MG63 (cell line): ENCODE measurements around the gene TMEM253. TPM values are rescaled to one million over a fixed set of nuclear protein-coding genes. Genes with fewer than 3 reads are reported as not detected.

ENCODE experiments used
- DNase-seq: peaks from one replicate; pipeline ENCODE4 v3.0.0-alpha.2; 2020
- H3K27me3 ChIP-seq: fragments of 250-450 bp; sonication (Bioruptor Pico); 2 replicates; pipeline ENCODE4 v1.5.1; 2020; ENCODE audit warnings: mild to moderate bottlenecking, moderate library complexity
- H3K36me3 ChIP-seq: fragments of 250-450 bp; sonication (Bioruptor Pico); 2 replicates; pipeline ENCODE4 v1.5.1; 2020; ENCODE audit warnings: mild to moderate bottlenecking, moderate library complexity
- H3K4me3 ChIP-seq: fragments of 250-450 bp; sonication (Bioruptor Pico); 2 replicates; pipeline ENCODE4 v1.5.1; 2020; ENCODE audit warnings: mild to moderate bottlenecking, moderate library complexity
- H3K9me3 ChIP-seq: fragments of 250-450 bp; sonication (Bioruptor Pico); 2 replicates; pipeline ENCODE4 v1.5.1; 2020; ENCODE audit warnings: mild to moderate bottlenecking, moderate library complexity
- total RNA-seq: library from RNA; depleted of rRNA; stranded (reverse); fragments of >200 nt; shearing (Covaris generic); gene quantifications from 2 replicates; pipeline ENCODE4 v1.2.3, GENCODE V29; 2014; ENCODE audit warnings: low replicate concordance

The TMEM253 gene
- total RNA-seq, 1 experiment from 2014 or later: not detected

GRCh38 chr14:21106498-21107282, 5.8 kb downstream of the TMEM253 start:
- H3K9me3 ChIP-seq: no peaks in the 10 kb centered on the region
- H3K36me3 ChIP-seq: no peaks in the 10 kb centered on the region
- H3K27me3 ChIP-seq: no peaks in the 10 kb centered on the region
- no peak overlapping the region for H3K4me3 ChIP-seq
- peak; percentile 59 for DNase-seq

DNA sequence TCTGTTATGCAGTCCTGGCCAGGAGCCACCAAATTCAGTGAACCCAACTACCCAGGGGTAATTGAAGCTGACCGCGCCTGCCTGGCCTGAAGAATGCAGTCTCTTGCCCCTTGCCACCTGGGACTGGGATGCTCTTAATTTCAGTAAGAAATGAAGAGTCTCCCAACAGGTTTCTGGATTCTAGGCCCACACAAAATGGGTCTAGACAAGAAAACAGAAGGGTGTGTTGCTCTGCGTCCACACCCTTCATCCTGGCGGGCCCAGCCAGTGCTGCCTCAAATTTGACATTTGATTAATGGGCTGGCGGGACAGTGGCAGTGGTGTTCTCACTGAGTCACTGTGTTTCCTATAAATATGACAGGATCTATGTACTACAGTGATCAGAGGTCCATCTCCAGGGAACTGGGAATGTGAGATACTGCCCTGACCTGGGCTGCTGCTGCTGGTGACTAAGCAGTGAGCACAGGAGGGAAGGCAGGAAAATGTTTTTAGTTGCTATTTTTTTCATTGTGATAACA, 6.5 kb downstream of the TMEM253 start:
- no peaks in the 10 kb centered on the region for H3K9me3 ChIP-seq
- H3K27me3 ChIP-seq: no peaks in the 10 kb centered on the region
- DNase-seq: no peak
- no peaks in the 10 kb centered on the region for H3K36me3 ChIP-seq
- H3K4me3 ChIP-seq: no peak overlapping the region

GRCh38 chr14:21108791-21109190, 7.9 kb downstream of the TMEM253 start:
- no peaks in the 10 kb centered on the region for H3K9me3 ChIP-seq

GRCh38 chr14:21109377-21110138, 8.7 kb downstream of the TMEM253 start:
- Histone ChIP-seq H3K36me3 (no peaks in the 10 kb centered on the region), H3K9me3 (no peaks in the 10 kb centered on the region), H3K27me3 (no peaks in the 10 kb centered on the region), H3K4me3 (no peak overlapping the region)
- DNase-seq: no peak

More at GRCh38 chr14:21108791-21109190, 7.9 kb downstream of the TMEM253 start:
- no peak overlapping the region for H3K4me3 ChIP-seq
- no peaks in the 10 kb centered on the region for H3K27me3 ChIP-seq
- H3K36me3 ChIP-seq: no peaks in the 10 kb centered on the region
- DNase-seq: no peak

GRCh38 chr14:21112255-21112654, 11.4 kb downstream of the TMEM253 start:
- Histone ChIP-seq H3K9me3 (no peaks in the 10 kb centered on the region), H3K36me3 (no peaks in the 10 kb centered on the region), H3K4me3 (no peak overlapping the region), H3K27me3 (no peaks in the 10 kb centered on the region)
- no peak for DNase-seq

DNA sequence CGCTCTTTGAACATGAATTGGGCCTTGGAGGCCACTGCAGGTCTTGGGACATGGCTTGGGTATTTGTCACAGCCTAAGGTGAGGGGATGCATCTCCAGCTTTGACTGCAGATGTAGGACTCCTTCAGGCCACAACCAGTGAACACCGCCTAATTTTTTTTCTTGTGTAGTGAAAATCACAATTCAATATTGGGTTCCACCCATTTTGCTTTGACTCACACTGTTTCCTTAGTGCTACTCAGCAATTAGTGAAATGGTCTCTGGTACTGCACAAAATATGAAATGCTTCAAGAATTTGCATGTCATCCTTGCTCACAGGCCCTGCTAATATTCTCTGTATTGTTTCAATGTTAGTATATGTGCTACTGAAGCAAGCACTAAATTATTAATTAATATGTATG, 12.5 kb downstream of the TMEM253 start:
- Histone ChIP-seq H3K36me3 (no peaks in the 10 kb centered on the region), H3K4me3 (no peak overlapping the region), H3K9me3 (no peaks in the 10 kb centered on the region), H3K27me3 (no peaks in the 10 kb centered on the region)
- no peak for DNase-seq

DNA sequence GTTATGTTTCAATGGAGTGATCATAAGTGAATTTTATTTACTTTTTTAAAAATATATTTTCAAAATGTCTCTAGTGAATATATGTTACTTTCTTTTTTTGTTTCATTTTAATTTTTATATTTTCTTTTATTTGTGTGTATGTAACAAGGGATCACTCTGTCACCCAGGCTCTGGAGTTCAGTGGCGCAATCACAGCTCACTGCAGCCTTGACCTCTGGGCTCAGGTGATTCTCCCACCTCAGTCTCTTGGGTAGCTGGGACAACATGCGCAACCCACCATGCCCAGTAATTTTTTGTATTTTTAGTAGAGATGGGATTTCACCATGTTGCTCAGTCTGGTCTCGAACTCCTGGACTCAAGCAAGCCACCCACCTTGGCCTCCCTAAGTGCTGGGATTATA, 18.1 kb downstream of the TMEM253 start:
- no peaks in the 10 kb centered on the region for H3K36me3 ChIP-seq
- no peak overlapping the region for H3K4me3 ChIP-seq
- DNase-seq: no peak
- H3K9me3 ChIP-seq: no peaks in the 10 kb centered on the region
- no peaks in the 10 kb centered on the region for H3K27me3 ChIP-seq

GRCh38 chr14:21120686-21121085, 19.8 kb downstream of the TMEM253 start:
- Histone ChIP-seq H3K9me3 (no peaks in the 10 kb centered on the region), H3K36me3 (no peaks in the 10 kb centered on the region), H3K27me3 (no peaks in the 10 kb centered on the region), H3K4me3 (no peak overlapping the region)
- no peak for DNase-seq

GRCh38 chr14:21121122-21121521, 20.3 kb downstream of the TMEM253 start:
- DNase-seq: no peak
- no peaks in the 10 kb centered on the region for H3K9me3 ChIP-seq
- H3K4me3 ChIP-seq: no peak overlapping the region
- H3K36me3 ChIP-seq: no peaks in the 10 kb centered on the region
- no peaks in the 10 kb centered on the region for H3K27me3 ChIP-seq

DNA sequence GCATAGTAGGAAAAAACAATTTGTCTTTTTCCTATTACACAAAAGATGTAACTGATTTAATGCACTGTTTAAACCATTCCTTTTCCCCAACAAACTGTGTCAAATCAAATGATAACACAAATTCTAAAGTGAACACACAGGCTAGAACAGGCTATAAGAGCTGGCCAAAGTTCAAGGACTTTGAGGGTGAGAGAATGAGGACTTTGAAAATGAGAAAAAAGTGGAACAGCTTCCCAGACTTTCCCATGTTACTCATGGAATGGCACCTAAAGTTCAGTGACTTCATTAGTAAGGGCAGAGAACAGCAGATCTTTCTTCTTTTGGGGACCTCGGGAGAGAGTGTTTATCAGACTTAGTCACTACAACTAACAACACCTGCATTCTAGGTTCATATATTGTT, 22.6 kb downstream of the TMEM253 start:
- no peaks in the 10 kb centered on the region for H3K27me3 ChIP-seq
- no peaks in the 10 kb centered on the region for H3K9me3 ChIP-seq
- no peak overlapping the region for H3K4me3 ChIP-seq
- DNase-seq: no peak
- H3K36me3 ChIP-seq: no peaks in the 10 kb centered on the region

- Histone ChIP-seq H3K4me3 (no peak overlapping the region), H3K36me3 (no peaks in the 10 kb centered on the region), H3K9me3 (no peaks in the 10 kb centered on the region), H3K27me3 (peaks cover 3% of the 10 kb centered on the region; the same call in 1 of the 2 replicates)
- DNase-seq: no peak
Measured at GRCh38 chr14:21133901-21134300, 33.0 kb downstream of the TMEM253 start.

- Histone ChIP-seq H3K36me3 (no peaks in the 10 kb centered on the region), H3K27me3 (no peaks in the 10 kb centered on the region), H3K4me3 (no peak overlapping the region), H3K9me3 (no peaks in the 10 kb centered on the region)
- no peak for DNase-seq
Measured at GRCh38 chr14:21136024-21136423, 35.2 kb downstream of the TMEM253 start.

- Histone ChIP-seq H3K27me3 (no peaks in the 10 kb centered on the region), H3K4me3 (no peak overlapping the region), H3K36me3 (no peaks in the 10 kb centered on the region), H3K9me3 (no peaks in the 10 kb centered on the region)
- no peak for DNase-seq
Measured at GRCh38 chr14:21142357-21142756, 41.5 kb downstream of the TMEM253 start.

- no peak for DNase-seq
- Histone ChIP-seq H3K9me3 (no peaks in the 10 kb centered on the region), H3K27me3 (no peaks in the 10 kb centered on the region), H3K36me3 (no peaks in the 10 kb centered on the region), H3K4me3 (no peak overlapping the region)
Measured at GRCh38 chr14:21145437-21145836, 44.6 kb downstream of the TMEM253 start.

DNA sequence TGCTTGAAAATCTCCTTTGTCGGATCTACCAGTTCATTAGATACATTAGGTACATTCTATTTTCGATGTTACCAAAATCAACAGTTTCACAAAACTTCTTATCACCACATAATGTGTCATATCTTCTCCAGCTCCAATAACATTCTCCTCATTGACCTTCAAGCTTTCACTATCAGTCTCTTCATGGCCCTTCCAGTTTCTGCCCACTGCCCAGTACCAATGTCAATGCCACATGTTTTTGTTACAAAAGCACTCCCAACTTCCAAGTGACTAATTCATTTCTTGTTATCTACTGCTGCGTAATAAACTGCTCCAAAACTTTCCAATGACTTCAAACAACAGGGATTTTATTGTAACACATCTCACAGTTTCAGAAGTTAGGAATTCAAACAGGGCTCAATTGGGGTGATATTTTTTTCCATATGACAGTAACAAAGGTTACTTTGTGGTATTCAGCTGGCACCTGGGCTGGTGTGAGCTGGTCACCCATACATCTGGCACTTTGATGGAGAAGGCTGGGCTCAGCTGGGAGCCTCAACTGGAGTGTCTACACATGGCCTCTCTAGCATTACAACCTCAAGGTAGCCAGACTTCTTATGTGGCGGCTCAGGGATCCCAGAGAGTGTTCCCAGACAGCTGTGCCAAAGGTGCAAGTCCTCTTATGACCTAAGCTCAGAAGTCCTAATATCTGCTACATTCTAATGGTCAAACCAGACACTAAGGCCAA, 48.9 kb downstream of the TMEM253 start:
- no peaks in the 10 kb centered on the region for H3K27me3 ChIP-seq
- H3K36me3 ChIP-seq: no peaks in the 10 kb centered on the region
- no peaks in the 10 kb centered on the region for H3K9me3 ChIP-seq
- no peak for DNase-seq
- H3K4me3 ChIP-seq: no peak overlapping the region
